ENCODE results near the gene LRBA. TPM values are rescaled to one million over a fixed set of nuclear protein-coding genes. Genes with fewer than 3 reads are reported as not detected.

The LRBA gene
- total and polyA plus RNA-seq, 4 experiments from 2014 or later: 17.1 to 64.5 (median 45.4) TPM

DNA sequence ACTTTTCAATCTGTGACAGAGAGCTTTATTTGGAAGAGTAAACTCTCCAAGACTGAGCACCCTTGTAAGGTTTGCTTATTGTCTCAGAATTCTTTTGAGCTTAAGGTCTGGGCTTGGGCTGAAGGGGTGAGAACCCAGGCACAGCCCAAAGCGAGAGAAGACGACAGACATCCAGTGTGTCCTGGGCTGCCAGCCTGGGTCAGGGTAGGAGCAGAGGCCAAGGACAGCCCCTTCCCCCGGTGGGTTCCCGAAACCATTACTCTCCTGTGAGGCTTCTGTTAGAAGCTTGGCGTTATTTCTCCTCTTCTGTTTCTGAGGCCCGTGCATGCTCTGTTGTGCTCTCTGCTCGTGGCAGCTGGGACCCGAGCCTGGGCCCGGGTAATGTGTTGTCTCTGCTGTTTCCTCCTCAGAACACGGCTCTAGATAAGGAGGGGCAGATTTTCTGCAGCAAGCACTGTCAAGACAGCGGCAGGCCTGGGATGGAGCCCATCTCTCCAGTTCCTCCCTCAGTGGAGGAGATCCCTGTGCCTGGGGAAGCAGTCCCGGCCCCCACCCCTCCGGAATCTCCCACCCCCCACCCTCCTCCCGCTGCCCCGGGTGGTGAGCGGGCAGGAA, 759.4 kb downstream of the LRBA start:
- no peak overlapping the region for H3K27ac ChIP-seq (ENCODE audit: low read depth, low read length)
- intact Hi-C loops (cut with micrococcal nuclease): no loop called here
- Mint-ChIP-seq H3K9me3 (peaks cover 0 to 2% (median 0%) of the 10 kb centered on the region in 8 donors), H3K4me3 (no peak overlapping the region), H3K4me1 (peaks cover 0 to 2% (median 0%) of the 10 kb centered on the region in 4 donors), H3K27ac (no peak overlapping the region), H3K27me3 (no peaks in the 10 kb centered on the region), H3K36me3 (peaks cover 6 to 7% of the 10 kb centered on the region in 2 donors)
- no peaks in the 10 kb centered on the region for H3K9me3 ChIP-seq (ENCODE audit: control insufficient read depth in 1 of 2, low read length in 2 of 2)
- no peak for DNase-seq
- H3K4me3 ChIP-seq (ENCODE audit: low read length in 2 of 2): no peak overlapping the region
- CTCF ChIA-PET (ENCODE audit: partially characterized antibody): interaction anchor here (1.3 kb wide), 1 partner anchor 13 kb away, joined by 3 read pairs; no protein-coding TSS in a partner anchor
- POLR2A ChIA-PET (ENCODE audit: partially characterized antibody): no interaction called here
- no peaks in the 10 kb centered on the region for H3K27me3 ChIP-seq (ENCODE audit: insufficient read depth, low read length)
- H3K4me1 ChIP-seq (ENCODE audit: insufficient read depth, low read length): no peaks in the 10 kb centered on the region
- H3K36me3 ChIP-seq (ENCODE audit: insufficient read depth, low read length): no peaks in the 10 kb centered on the region

DNA sequence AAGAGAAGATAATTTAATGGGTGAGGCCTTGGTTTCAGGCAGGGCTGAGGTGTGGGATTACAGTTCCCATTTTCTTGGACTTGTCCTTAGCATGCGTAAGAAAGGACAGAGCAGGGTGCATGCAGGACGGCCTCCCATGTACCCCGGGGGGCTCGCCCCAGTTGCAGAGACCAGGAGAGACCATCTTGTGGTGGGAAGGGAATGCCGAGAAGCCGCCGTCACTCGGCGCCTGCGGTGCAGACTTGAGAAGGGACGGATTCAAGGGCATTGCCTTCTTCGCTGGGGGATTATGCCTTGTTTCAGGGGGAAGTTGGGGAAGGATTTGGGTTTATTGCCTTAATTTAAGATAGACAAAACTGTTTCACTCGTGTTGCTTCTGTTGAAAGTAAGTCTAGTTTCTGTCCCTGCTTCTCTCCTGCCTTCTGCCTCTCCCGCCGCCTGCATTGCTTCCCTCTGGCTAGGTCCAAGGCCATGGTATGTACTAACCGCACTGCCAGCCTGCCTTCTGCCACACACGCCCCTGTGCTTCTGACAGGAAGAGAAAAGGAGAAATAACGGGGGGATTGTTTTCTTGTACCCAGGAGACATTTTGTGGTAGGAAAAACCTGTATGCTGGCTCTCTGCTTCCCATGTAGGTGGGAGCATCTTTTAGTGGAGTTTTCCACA, 761.0 kb downstream of the LRBA start:
- no peak overlapping the region for H3K4me3 Mint-ChIP-seq
- H3K4me3 ChIP-seq (ENCODE audit: low read length in 2 of 2): no peak overlapping the region
- no peaks in the 10 kb centered on the region for H3K27me3 Mint-ChIP-seq
- no peak overlapping the region for H3K27ac ChIP-seq (ENCODE audit: low read depth, low read length)
- no peaks in the 10 kb centered on the region for H3K36me3 Mint-ChIP-seq
- no peak for DNase-seq
- H3K27ac Mint-ChIP-seq: no peak overlapping the region
- no peaks in the 10 kb centered on the region for H3K4me1 ChIP-seq (ENCODE audit: insufficient read depth, low read length)
- CTCF ChIA-PET (ENCODE audit: partially characterized antibody): no interaction called here
- peaks cover 0 to 2% (median 0%) of the 10 kb centered on the region in 8 donors for H3K9me3 Mint-ChIP-seq
- POLR2A ChIA-PET (ENCODE audit: partially characterized antibody): no interaction called here
- H3K27me3 ChIP-seq (ENCODE audit: insufficient read depth, low read length): no peaks in the 10 kb centered on the region
- H3K9me3 ChIP-seq (ENCODE audit: control insufficient read depth in 1 of 2, low read length in 2 of 2): no peaks in the 10 kb centered on the region
- no peaks in the 10 kb centered on the region for H3K36me3 ChIP-seq (ENCODE audit: insufficient read depth, low read length)
- no peaks in the 10 kb centered on the region for H3K4me1 Mint-ChIP-seq
- intact Hi-C loops (cut with micrococcal nuclease): no loop called here

DNA sequence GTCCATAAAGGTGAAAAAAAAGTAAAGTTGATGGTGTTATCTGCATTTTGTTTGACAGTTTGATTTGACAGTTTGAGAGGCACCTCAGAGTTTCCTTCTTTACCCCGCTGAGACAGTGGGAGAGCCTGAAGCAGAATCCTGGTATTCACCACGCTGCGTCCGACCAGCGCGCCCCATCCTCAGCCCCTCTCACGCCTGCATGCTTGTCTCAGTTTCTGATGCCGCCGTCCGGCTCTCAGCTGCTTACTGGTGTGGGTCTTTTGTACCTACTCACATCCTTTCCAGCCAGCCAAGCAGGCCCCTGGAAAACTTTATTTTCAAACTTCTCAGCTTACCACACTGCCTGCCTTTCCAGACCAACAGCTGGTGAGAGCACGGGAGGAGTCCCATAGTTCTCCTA, 761.7 kb downstream of the LRBA start:
- intact Hi-C loops (cut with micrococcal nuclease): no loop called here
- Mint-ChIP-seq H3K4me1 (no peaks in the 10 kb centered on the region), H3K27ac (peak overlapping the region in 1 of 7 donors; percentile 61), H3K36me3 (no peaks in the 10 kb centered on the region), H3K9me3 (peaks cover 0 to 2% (median 0%) of the 10 kb centered on the region in 8 donors), H3K27me3 (peaks cover 0 to 2% of the 10 kb centered on the region in 2 donors), H3K4me3 (no peak overlapping the region)
- Histone ChIP-seq H3K4me3 (ENCODE audit: low read length in 2 of 2) (no peak overlapping the region), H3K4me1 (ENCODE audit: insufficient read depth, low read length) (no peaks in the 10 kb centered on the region), H3K27ac (ENCODE audit: low read depth, low read length) (no peak overlapping the region), H3K36me3 (ENCODE audit: insufficient read depth, low read length) (no peaks in the 10 kb centered on the region), H3K27me3 (ENCODE audit: insufficient read depth, low read length) (no peaks in the 10 kb centered on the region), H3K9me3 (ENCODE audit: control insufficient read depth in 1 of 2, low read length in 2 of 2) (no peaks in the 10 kb centered on the region)
- POLR2A ChIA-PET (ENCODE audit: partially characterized antibody): no interaction called here
- no peak for DNase-seq
- CTCF ChIA-PET (ENCODE audit: partially characterized antibody): no interaction called here

GRCh38 chr4:150252741-150253140, 762.3 kb downstream of the LRBA start:
- Mint-ChIP-seq H3K36me3 (no peaks in the 10 kb centered on the region), H3K27ac (peak overlapping the region in 3 of 7 donors; percentile 25 to 68 (median 37)), H3K9me3 (peaks cover 0 to 2% (median 0%) of the 10 kb centered on the region in 8 donors), H3K4me3 (no peak overlapping the region), H3K27me3 (peaks cover 0 to 2% of the 10 kb centered on the region in 2 donors), H3K4me1 (no peaks in the 10 kb centered on the region)
- no peak for DNase-seq
- no peak overlapping the region for H3K27ac ChIP-seq (ENCODE audit: low read depth, low read length)
- no peaks in the 10 kb centered on the region for H3K4me1 ChIP-seq (ENCODE audit: insufficient read depth, low read length)
- H3K9me3 ChIP-seq (ENCODE audit: control insufficient read depth in 1 of 2, low read length in 2 of 2): no peaks in the 10 kb centered on the region
- intact Hi-C loops (cut with micrococcal nuclease): no loop called here
- CTCF ChIA-PET (ENCODE audit: partially characterized antibody): interaction anchor here (1.4 kb wide), 1 partner anchor 10 kb away, joined by 7 read pairs; no protein-coding TSS in a partner anchor
- H3K4me3 ChIP-seq (ENCODE audit: low read length in 2 of 2): no peak overlapping the region
- POLR2A ChIA-PET (ENCODE audit: partially characterized antibody): no interaction called here
- no peaks in the 10 kb centered on the region for H3K36me3 ChIP-seq (ENCODE audit: insufficient read depth, low read length)
- no peaks in the 10 kb centered on the region for H3K27me3 ChIP-seq (ENCODE audit: insufficient read depth, low read length)

DNA sequence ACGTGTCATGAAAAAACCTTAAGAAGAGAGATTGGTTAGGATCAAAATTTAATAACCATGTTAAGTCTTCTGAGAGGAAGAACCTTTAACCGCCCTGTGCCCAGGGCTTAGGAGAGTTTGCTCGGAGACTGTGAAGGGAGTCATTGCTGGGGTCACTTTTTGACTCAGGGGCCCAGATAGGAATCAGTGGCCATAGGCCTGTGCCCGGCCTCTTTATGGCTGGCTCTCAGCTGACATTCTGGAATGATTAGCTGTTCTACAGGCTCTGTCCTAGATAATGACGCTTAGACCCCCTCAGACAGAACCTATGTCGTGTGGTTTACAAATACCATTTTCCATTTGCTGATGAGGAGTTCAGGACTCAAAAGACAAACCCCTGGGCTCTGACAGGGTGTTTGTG, 762.8 kb downstream of the LRBA start:
- DNase-seq: no peak
- Histone ChIP-seq H3K36me3 (ENCODE audit: insufficient read depth, low read length) (no peaks in the 10 kb centered on the region), H3K4me1 (ENCODE audit: insufficient read depth, low read length) (no peaks in the 10 kb centered on the region), H3K4me3 (ENCODE audit: low read length in 2 of 2) (no peak overlapping the region), H3K9me3 (ENCODE audit: control insufficient read depth in 1 of 2, low read length in 2 of 2) (no peaks in the 10 kb centered on the region), H3K27ac (ENCODE audit: low read depth, low read length) (no peak overlapping the region), H3K27me3 (ENCODE audit: insufficient read depth, low read length) (no peaks in the 10 kb centered on the region)
- H3K27me3 Mint-ChIP-seq: peaks cover 0 to 2% of the 10 kb centered on the region in 2 donors
- H3K36me3 Mint-ChIP-seq: no peaks in the 10 kb centered on the region
- peak overlapping the region in 1 of 7 donors; percentile 40 for H3K27ac Mint-ChIP-seq
- H3K4me3 Mint-ChIP-seq: no peak overlapping the region
- intact Hi-C loops (cut with micrococcal nuclease): no loop called here
- H3K4me1 Mint-ChIP-seq: no peaks in the 10 kb centered on the region
- CTCF ChIA-PET (ENCODE audit: partially characterized antibody): interaction anchor here (1.4 kb wide), 1 partner anchor 9 kb away, joined by 7 read pairs; no protein-coding TSS in a partner anchor
- H3K9me3 Mint-ChIP-seq: peaks cover 0 to 2% (median 0%) of the 10 kb centered on the region in 8 donors
- POLR2A ChIA-PET (ENCODE audit: partially characterized antibody): no interaction called here

DNA sequence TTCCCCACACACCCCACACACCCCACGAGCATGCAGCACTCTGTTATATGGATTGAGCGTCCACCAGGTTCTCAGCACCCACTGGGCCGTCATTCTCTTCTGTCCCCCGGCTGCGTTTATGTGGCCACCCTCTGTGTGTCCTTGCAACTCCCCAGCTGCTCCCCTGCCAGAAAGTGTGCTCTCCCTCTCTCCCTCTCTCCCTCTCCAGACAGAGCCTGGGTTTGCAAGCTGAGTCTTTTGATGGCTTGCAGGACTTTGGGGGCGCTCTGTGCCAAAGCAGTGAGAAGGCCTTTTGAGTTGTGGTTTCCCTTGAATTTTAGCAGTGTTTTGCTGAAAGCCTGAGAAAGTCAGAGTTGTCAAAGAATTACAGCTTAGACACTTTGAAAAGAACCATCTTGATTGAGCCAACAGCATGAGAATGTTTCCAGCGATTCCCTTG, 763.3 kb downstream of the LRBA start:
- CTCF ChIA-PET (ENCODE audit: partially characterized antibody): interaction anchor here (1.4 kb wide), 1 partner anchor 9 kb away, joined by 7 read pairs; no protein-coding TSS in a partner anchor
- no peak for DNase-seq
- peaks cover 0 to 2% of the 10 kb centered on the region in 2 donors for H3K27me3 Mint-ChIP-seq
- Histone ChIP-seq H3K4me1 (ENCODE audit: insufficient read depth, low read length) (no peaks in the 10 kb centered on the region), H3K4me3 (ENCODE audit: low read length in 2 of 2) (no peak overlapping the region), H3K9me3 (ENCODE audit: control insufficient read depth in 1 of 2, low read length in 2 of 2) (no peaks in the 10 kb centered on the region), H3K36me3 (ENCODE audit: insufficient read depth, low read length) (no peaks in the 10 kb centered on the region), H3K27ac (ENCODE audit: low read depth, low read length) (no peak overlapping the region), H3K27me3 (ENCODE audit: insufficient read depth, low read length) (no peaks in the 10 kb centered on the region)
- peak overlapping the region in 5 of 7 donors; percentile 23 to 47 (median 30) for H3K27ac Mint-ChIP-seq
- H3K36me3 Mint-ChIP-seq: no peaks in the 10 kb centered on the region
- POLR2A ChIA-PET (ENCODE audit: partially characterized antibody): no interaction called here
- no peaks in the 10 kb centered on the region for H3K4me1 Mint-ChIP-seq
- peaks cover 0 to 2% (median 0%) of the 10 kb centered on the region in 8 donors for H3K9me3 Mint-ChIP-seq
- intact Hi-C loops (cut with micrococcal nuclease): no loop called here
- H3K4me3 Mint-ChIP-seq: no peak overlapping the region

- Histone ChIP-seq H3K36me3 (ENCODE audit: insufficient read depth, low read length) (no peaks in the 10 kb centered on the region), H3K27me3 (ENCODE audit: insufficient read depth, low read length) (no peaks in the 10 kb centered on the region), H3K4me3 (ENCODE audit: low read length in 2 of 2) (no peak overlapping the region), H3K27ac (ENCODE audit: low read depth, low read length) (no peak overlapping the region), H3K9me3 (ENCODE audit: control insufficient read depth in 1 of 2, low read length in 2 of 2) (no peaks in the 10 kb centered on the region), H3K4me1 (ENCODE audit: insufficient read depth, low read length) (no peaks in the 10 kb centered on the region)
- H3K4me3 Mint-ChIP-seq: no peak overlapping the region
- no peaks in the 10 kb centered on the region for H3K36me3 Mint-ChIP-seq
- no peaks in the 10 kb centered on the region for H3K4me1 Mint-ChIP-seq
- no peak overlapping the region for H3K27ac Mint-ChIP-seq
- ChIA-PET CTCF (ENCODE audit: partially characterized antibody) (no interaction called here), POLR2A (ENCODE audit: partially characterized antibody) (no interaction called here)
- peaks cover 0 to 2% (median 0%) of the 10 kb centered on the region in 8 donors for H3K9me3 Mint-ChIP-seq
- peaks cover 0 to 4% of the 10 kb centered on the region in 2 donors for H3K27me3 Mint-ChIP-seq
- no peak for DNase-seq
- intact Hi-C loops (cut with micrococcal nuclease): no loop called here
Measured at GRCh38 chr4:150250998-150251651, 764.0 kb downstream of the LRBA start.
